GM23338 (cell line): Measurements from ENCODE around the gene ZNF480. TPM values are rescaled to one million over a fixed set of nuclear protein-coding genes. Genes with fewer than 3 reads are reported as not detected.

Experiments used
- ATAC-seq: fragments of 200-7000 bp; cut with Tn5 transposase; 3 replicates; pipeline ENCODE4 v1.9.1; 2020
- DNase-seq: peaks from one replicate; pipeline ENCODE4 v3.0.0-alpha.2; 2015; ENCODE audit warnings: low spot score
- H2AFZ ChIP-seq: fragments of 200-600 bp; sonication (generic); 2 replicates; pipeline ENCODE4 v1.8.0; 2016; ENCODE audit warnings: antibody characterized with exemption, mild to moderate bottlenecking, moderate library complexity
- H3F3A ChIP-seq: fragments of 200-600 bp; sonication (generic); replicated peaks from 2 replicates; pipeline ENCODE4 v1.8.0; 2017; ENCODE audit warnings: antibody characterized with exemption, mixed run types, low read depth
- H3K27ac ChIP-seq: fragments of 200-600 bp; sonication (generic); 2 replicates; pipeline ENCODE4 v1.6.1; 2016; ENCODE audit warnings: low read depth
- H3K27me3 ChIP-seq: fragments of 200-600 bp; sonication (generic); 2 replicates; pipeline ENCODE4 v1.8.0; 2016; ENCODE audit warnings: mild to moderate bottlenecking, mixed run types, moderate library complexity; ENCODE audit not compliant: insufficient read depth
- H3K36me3 ChIP-seq: fragments of 200-600 bp; sonication (generic); 2 replicates; pipeline ENCODE4 v1.8.0; 2016; ENCODE audit warnings: mild to moderate bottlenecking; ENCODE audit not compliant: insufficient read depth
- H3K4me1 ChIP-seq: fragments of 200-600 bp; sonication (generic); 2 replicates; pipeline ENCODE4 v1.8.0; 2016; ENCODE audit warnings: mild to moderate bottlenecking, moderate library complexity; ENCODE audit not compliant: insufficient read depth
- H3K4me2 ChIP-seq: fragments of 200-600 bp; sonication (generic); 2 replicates; pipeline ENCODE4 v1.7.1; 2017; ENCODE audit warnings: mixed run types
- H3K4me3 ChIP-seq: fragments of 200-600 bp; sonication (generic); 2 replicates; pipeline ENCODE4 v1.6.1; 2016; ENCODE audit warnings: mixed run types
- H3K79me2 ChIP-seq: fragments of 200-600 bp; sonication (generic); replicated peaks from 2 replicates; pipeline ENCODE4 v1.8.0; 2017; ENCODE audit warnings: mild to moderate bottlenecking; ENCODE audit not compliant: insufficient read depth
- H3K9me2 ChIP-seq: fragments of 200-600 bp; sonication (generic); 2 replicates; pipeline ENCODE4 v1.8.0; 2017; ENCODE audit not compliant: insufficient read depth
- H4K20me1 ChIP-seq: fragments of 200-600 bp; sonication (generic); replicated peaks from 2 replicates; pipeline ENCODE4 v1.8.0; 2017; ENCODE audit warnings: mild to moderate bottlenecking; ENCODE audit not compliant: insufficient read depth
- H3K27ac Mint-ChIP-seq: 2 replicates; pipeline ENCODE4 v1.8.0; 2020; ENCODE audit warnings: inconsistent platforms, mild to moderate bottlenecking, moderate library complexity, mixed read lengths
- H3K27me3 Mint-ChIP-seq: 3 replicates; pipeline ENCODE4 v1.8.0; 2022; ENCODE audit warnings: low read depth, mild to moderate bottlenecking, moderate library complexity, mixed read lengths, inconsistent platforms; ENCODE audit not compliant: insufficient read depth, poor library complexity
- H3K36me3 Mint-ChIP-seq: 3 replicates; pipeline ENCODE4 v1.8.0; 2021; ENCODE audit warnings: low read depth, mild to moderate bottlenecking, inconsistent platforms, moderate library complexity, mixed read lengths
- H3K4me1 Mint-ChIP-seq: 3 replicates; pipeline ENCODE4 v1.8.0; 2020; ENCODE audit warnings: mild to moderate bottlenecking, inconsistent platforms, mixed read lengths
- H3K4me3 Mint-ChIP-seq: 3 replicates; pipeline ENCODE4 v1.8.0; 2021; ENCODE audit warnings: moderate library complexity, mild to moderate bottlenecking, inconsistent platforms, mixed read lengths
- H3K9me3 Mint-ChIP-seq: 3 replicates; pipeline ENCODE4 v1.8.0; 2020; ENCODE audit warnings: moderate library complexity, mild to moderate bottlenecking, inconsistent platforms, mixed read lengths
- CREB1 ChIP-seq: fragments of 250-450 bp; sonication (Bioruptor Pico); IDR thresholded peaks from 2 replicates; pipeline ENCODE4 v1.5.0; 2020; ENCODE audit warnings: low read depth, mild to moderate bottlenecking, moderate library complexity
- CTCF ChIP-seq, 2 experiments: fragments of 200-600 bp in 1 of 2; sonication (generic) in 1 of 2; conservative IDR thresholded peaks; 2 replicates each; pipeline versions ENCODE4 v1.5.1 to v1.6.1; 2016 to 2017; ENCODE audit warnings: antibody characterized with exemption in 2 of 2, low read depth in 2 of 2, mild to moderate bottlenecking in 2 of 2, moderate library complexity in 1 of 2
- ETS1 ChIP-seq: IDR thresholded peaks from 2 replicates; pipeline ENCODE4 v1.6.1; 2016; ENCODE audit warnings: antibody characterized with exemption
- JUNB ChIP-seq: IDR thresholded peaks from one replicate; pipeline ENCODE4 v1.6.1; 2016; ENCODE audit warnings: antibody characterized with exemption; ENCODE audit not compliant: unreplicated experiment
- NANOG ChIP-seq: IDR thresholded peaks from 2 replicates; pipeline ENCODE4 v1.6.1; 2016; ENCODE audit warnings: antibody characterized with exemption, borderline replicate concordance
- POLR2AphosphoS5 ChIP-seq: IDR thresholded peaks from 2 replicates; pipeline ENCODE4 v1.6.1; 2016; ENCODE audit warnings: antibody characterized with exemption, low read depth
- polyA plus RNA-seq: library from polyadenylated mRNA; unstranded; fragments of >200 nt; fragmentation: Nextera tagmentation; extraction: Ambion mirVana; gene quantifications from 2 replicates; pipeline ENCODE4 v1.2.1, GENCODE V29; 2016
- total RNA-seq: library from RNA; depleted of rRNA; stranded (reverse); fragments of >200 nt; shearing (Covaris generic); gene quantifications from 2 replicates; pipeline ENCODE4 v1.2.3, GENCODE V29; 2014
- TF ChIP-seq, protein P1 (sequence below): fragments of 250-450 bp; sonication (Bioruptor Pico); IDR thresholded peaks from 2 replicates; pipeline ENCODE4 v1.5.0; 2020; ENCODE audit warnings: mild to moderate bottlenecking, moderate library complexity

Gene ZNF480
- total and polyA plus RNA-seq, 2 experiments from 2014 or later, result 34.1 to 37.9 TPM

- TF ChIP-seq ETS1 (no peak), JUNB (no peak), CTCF (conservative IDR thresholded peaks at IDR 0.05; ENCODE audit: low read depth in 2 of 2) (no peak)
These were observed 69.5 kb downstream of the ZNF480 start (continued) for GRCh38 chr19:52366414-52366824.

GRCh38 chr19:52369559-52370340, 72.8 kb downstream of the ZNF480 start, which contains the start of gene ZNF880:
TSS of gene ZNF880 (plus strand) at chr19:52369923. CDS start at chr19:52369966, 43 bp downstream.
- no peaks in the 10 kb centered on the region for H3K9me2 ChIP-seq
- no peaks in the 10 kb centered on the region for H3K27me3 ChIP-seq
- TF ChIP-seq CREB1 (CRISPR knock-in tag) (0 out of 2 replicates have a peak, but pooled peaks have one; percentile 30), NANOG (no peak), ETS1 (peak; percentile 83; the same call in 1 of the 2 replicates), JUNB (no peak), POLR2AphosphoS5 (peak; percentile 86)
- TF ChIP-seq, protein P1, sequence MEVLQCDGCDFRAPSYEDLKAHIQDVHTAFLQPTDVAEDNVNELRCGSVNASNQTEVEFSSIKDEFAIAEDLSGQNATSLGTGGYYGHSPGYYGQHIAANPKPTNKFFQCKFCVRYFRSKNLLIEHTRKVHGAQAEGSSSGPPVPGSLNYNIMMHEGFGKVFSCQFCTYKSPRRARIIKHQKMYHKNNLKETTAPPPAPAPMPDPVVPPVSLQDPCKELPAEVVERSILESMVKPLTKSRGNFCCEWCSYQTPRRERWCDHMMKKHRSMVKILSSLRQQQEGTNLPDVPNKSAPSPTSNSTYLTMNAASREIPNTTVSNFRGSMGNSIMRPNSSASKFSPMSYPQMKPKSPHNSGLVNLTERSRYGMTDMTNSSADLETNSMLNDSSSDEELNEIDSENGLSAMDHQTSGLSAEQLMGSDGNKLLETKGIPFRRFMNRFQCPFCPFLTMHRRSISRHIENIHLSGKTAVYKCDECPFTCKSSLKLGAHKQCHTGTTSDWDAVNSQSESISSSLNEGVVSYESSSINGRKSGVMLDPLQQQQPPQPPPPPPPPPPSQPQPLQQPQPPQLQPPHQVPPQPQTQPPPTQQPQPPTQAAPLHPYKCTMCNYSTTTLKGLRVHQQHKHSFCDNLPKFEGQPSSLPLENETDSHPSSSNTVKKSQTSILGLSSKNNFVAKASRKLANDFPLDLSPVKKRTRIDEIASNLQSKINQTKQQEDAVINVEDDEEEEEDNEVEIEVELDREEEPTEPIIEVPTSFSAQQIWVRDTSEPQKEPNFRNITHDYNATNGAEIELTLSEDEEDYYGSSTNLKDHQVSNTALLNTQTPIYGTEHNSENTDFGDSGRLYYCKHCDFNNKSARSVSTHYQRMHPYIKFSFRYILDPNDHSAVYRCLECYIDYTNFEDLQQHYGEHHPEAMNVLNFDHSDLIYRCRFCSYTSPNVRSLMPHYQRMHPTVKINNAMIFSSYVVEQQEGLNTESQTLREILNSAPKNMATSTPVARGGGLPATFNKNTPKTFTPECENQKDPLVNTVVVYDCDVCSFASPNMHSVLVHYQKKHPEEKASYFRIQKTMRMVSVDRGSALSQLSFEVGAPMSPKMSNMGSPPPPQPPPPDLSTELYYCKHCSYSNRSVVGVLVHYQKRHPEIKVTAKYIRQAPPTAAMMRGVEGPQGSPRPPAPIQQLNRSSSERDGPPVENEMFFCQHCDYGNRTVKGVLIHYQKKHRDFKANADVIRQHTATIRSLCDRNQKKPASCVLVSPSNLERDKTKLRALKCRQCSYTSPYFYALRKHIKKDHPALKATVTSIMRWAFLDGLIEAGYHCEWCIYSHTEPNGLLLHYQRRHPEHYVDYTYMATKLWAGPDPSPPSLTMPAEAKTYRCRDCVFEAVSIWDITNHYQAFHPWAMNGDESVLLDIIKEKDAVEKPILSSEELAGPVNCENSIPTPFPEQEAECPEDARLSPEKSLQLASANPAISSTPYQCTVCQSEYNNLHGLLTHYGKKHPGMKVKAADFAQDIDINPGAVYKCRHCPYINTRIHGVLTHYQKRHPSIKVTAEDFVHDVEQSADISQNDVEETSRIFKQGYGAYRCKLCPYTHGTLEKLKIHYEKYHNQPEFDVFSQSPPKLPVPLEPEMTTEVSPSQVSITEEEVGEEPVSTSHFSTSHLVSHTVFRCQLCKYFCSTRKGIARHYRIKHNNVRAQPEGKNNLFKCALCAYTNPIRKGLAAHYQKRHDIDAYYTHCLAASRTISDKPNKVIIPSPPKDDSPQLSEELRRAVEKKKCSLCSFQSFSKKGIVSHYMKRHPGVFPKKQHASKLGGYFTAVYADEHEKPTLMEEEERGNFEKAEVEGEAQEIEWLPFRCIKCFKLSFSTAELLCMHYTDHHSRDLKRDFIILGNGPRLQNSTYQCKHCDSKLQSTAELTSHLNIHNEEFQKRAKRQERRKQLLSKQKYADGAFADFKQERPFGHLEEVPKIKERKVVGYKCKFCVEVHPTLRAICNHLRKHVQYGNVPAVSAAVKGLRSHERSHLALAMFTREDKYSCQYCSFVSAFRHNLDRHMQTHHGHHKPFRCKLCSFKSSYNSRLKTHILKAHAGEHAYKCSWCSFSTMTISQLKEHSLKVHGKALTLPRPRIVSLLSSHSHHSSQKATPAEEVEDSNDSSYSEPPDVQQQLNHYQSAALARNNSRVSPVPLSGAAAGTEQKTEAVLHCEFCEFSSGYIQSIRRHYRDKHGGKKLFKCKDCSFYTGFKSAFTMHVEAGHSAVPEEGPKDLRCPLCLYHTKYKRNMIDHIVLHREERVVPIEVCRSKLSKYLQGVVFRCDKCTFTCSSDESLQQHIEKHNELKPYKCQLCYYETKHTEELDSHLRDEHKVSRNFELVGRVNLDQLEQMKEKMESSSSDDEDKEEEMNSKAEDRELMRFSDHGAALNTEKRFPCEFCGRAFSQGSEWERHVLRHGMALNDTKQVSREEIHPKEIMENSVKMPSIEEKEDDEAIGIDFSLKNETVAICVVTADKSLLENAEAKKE (CRISPR knock-in tag), result no peak
- ATAC-seq (peak; percentile 99), DNase-seq (peak; percentile 98)
- 0 out of 2 replicates have a peak, but pooled peaks cover 4% of the 10 kb centered on the region for H3K4me1 ChIP-seq
- peaks cover 41% of the 10 kb centered on the region for H3K36me3 ChIP-seq
- H4K20me1 ChIP-seq, result no peaks in the 10 kb centered on the region; the same call in 1 of the 2 replicates
- H3K27me3 Mint-ChIP-seq, result peaks cover 11% of the 10 kb centered on the region
- H3K4me2 ChIP-seq, result peak within 1 kb of the TSS; percentile 79
- H3K4me3 Mint-ChIP-seq, result peak within 1 kb of the TSS; percentile 96
- H3K27ac ChIP-seq, result peak within 1 kb of the TSS; percentile 93
- H3K36me3 Mint-ChIP-seq, result peaks cover 78% of the 10 kb centered on the region
- no peaks in the 10 kb centered on the region for H3F3A ChIP-seq
- peak within 1 kb of the TSS; percentile 99 for H3K27ac Mint-ChIP-seq
- peaks cover 20% of the 10 kb centered on the region for H3K79me2 ChIP-seq
- H3K9me3 Mint-ChIP-seq, result peaks cover 75% of the 10 kb centered on the region
- peak within 1 kb of the TSS; percentile 68 for H3K4me3 ChIP-seq
- peak within 1 kb of the TSS; percentile 34; the same call in 1 of the 2 replicates for H2AFZ ChIP-seq
- H3K4me1 Mint-ChIP-seq, result peaks cover 4% of the 10 kb centered on the region; the same call in 1 of the 3 replicates
